MCF 10A (cell line): ENCODE data around the gene CTTNBP2NL. TPM values are rescaled to one million over a fixed set of nuclear protein-coding genes. Genes with fewer than 3 reads are reported as not detected.

ENCODE experiments used
- BruUV-seq: library from RNA; stranded (reverse); fragments of 400-500 nt; replicated peaks from 2 replicates; lab custom pipeline; 2021; lab: Mats Ljungman, UMichigan
- CTCF ChIA-PET: fragments of 300-600 bp; sonication (Branson Sonifier 250); formaldehyde crosslinking; extraction: SDS; loops from one replicate; lab custom pipeline; 2021; ENCODE audit warnings: antibody characterized with exemption, inconsistent platforms; lab: Yijun Ruan, JAX
- POLR2A ChIA-PET: fragments of 300-600, 350-650 bp; sonication (Branson Sonifier 250); formaldehyde crosslinking; extraction: SDS; loops from one replicate; lab custom pipeline; 2020; ENCODE audit warnings: antibody characterized with exemption, inconsistent platforms; lab: Yijun Ruan, JAX
- DNase-seq: peaks from one replicate; pipeline ENCODE4 v3.0.0-alpha.2; 2018; ENCODE audit not compliant: unreplicated experiment
- H3K27ac Mint-ChIP-seq: one replicate; pipeline ENCODE4 v1.8.0; 2022; ENCODE audit warnings: mild to moderate bottlenecking, low read depth, mixed read lengths; ENCODE audit not compliant: unreplicated experiment
- H3K27me3 Mint-ChIP-seq: one replicate; pipeline ENCODE4 v1.8.0; 2022; ENCODE audit warnings: mixed read lengths; ENCODE audit not compliant: insufficient read depth, unreplicated experiment
- H3K36me3 Mint-ChIP-seq: one replicate; pipeline ENCODE4 v1.8.0; 2022; ENCODE audit warnings: mild to moderate bottlenecking, moderate library complexity, mixed read lengths; ENCODE audit not compliant: insufficient read depth, unreplicated experiment
- H3K4me1 Mint-ChIP-seq: one replicate; pipeline ENCODE4 v1.8.0; 2022; ENCODE audit warnings: mixed read lengths; ENCODE audit not compliant: insufficient read depth, unreplicated experiment
- H3K4me3 Mint-ChIP-seq: one replicate; pipeline ENCODE4 v1.8.0; 2022; ENCODE audit warnings: mild to moderate bottlenecking, moderate library complexity, mixed read lengths; ENCODE audit not compliant: unreplicated experiment
- H3K9me3 Mint-ChIP-seq: one replicate; pipeline ENCODE4 v1.8.0; 2022; ENCODE audit warnings: mixed read lengths; ENCODE audit not compliant: unreplicated experiment
- CTCF ChIP-seq: fragments of 200-600 bp; IDR thresholded peaks from one replicate; pipeline ENCODE4 v1.8.0; 2022; ENCODE audit warnings: antibody characterized with exemption, mild to moderate bottlenecking; ENCODE audit not compliant: unreplicated experiment
- intact Hi-C: fragments of 100-400 bp; cut with micrococcal nuclease; formaldehyde crosslinking; loops from 2 replicates; pipeline ENCODE4 v1.14.1; 2022
- microRNA-seq: library from miRNA; unstranded; fragments of <30 nt; microRNA quantifications from one replicate; pipeline ENCODE4 v1.2.0, GENCODE V29; 2022
- total RNA-seq: library from RNA; stranded (reverse); gene quantifications from 2 replicates; pipeline ENCODE4 v1.2.3, GENCODE V29; 2022

CTTNBP2NL gene
- total RNA-seq, 1 experiment from 2014 or later = 48.8 TPM

GRCh38 chr1:112509005-112509659 is 113.1 kb downstream of the CTTNBP2NL start:
- no peak for DNase-seq
- Mint-ChIP-seq H3K36me3 (no peaks in the 10 kb centered on the region), H3K4me1 (no peaks in the 10 kb centered on the region), H3K27me3 (peaks cover 6% of the 10 kb centered on the region), H3K27ac (no peak overlapping the region), H3K9me3 (no peaks in the 10 kb centered on the region), H3K4me3 (peak overlapping the region; percentile 75)
- BruUV-seq = no TSS peak
- ChIA-PET CTCF (no interaction called here), POLR2A (no interaction called here)
- intact Hi-C loops = no loop called here
- no peak for TF ChIP-seq CTCF

GRCh38 chr1:112509660-112510178 is 113.7 kb downstream of the CTTNBP2NL start:
- H3K36me3 Mint-ChIP-seq = no peaks in the 10 kb centered on the region
- no peaks in the 10 kb centered on the region for H3K4me1 Mint-ChIP-seq
- no peak for TF ChIP-seq CTCF
- H3K27ac Mint-ChIP-seq = no peak overlapping the region
- ChIA-PET CTCF (interaction anchor here (1.3 kb wide), 1 partner anchor 8 kb away, joined by 5 read pairs; no protein-coding TSS in a partner anchor), POLR2A (no interaction called here)
- no peaks in the 10 kb centered on the region for H3K9me3 Mint-ChIP-seq
- DNase-seq = no peak
- BruUV-seq = no TSS peak
- intact Hi-C loops = no loop called here
- peak overlapping the region; percentile 34 for H3K4me3 Mint-ChIP-seq
- H3K27me3 Mint-ChIP-seq = peaks cover under 1% of the 10 kb centered on the region

- no peaks in the 10 kb centered on the region for H3K4me1 Mint-ChIP-seq
- H3K27me3 Mint-ChIP-seq = no peaks in the 10 kb centered on the region
- no TSS peak for BruUV-seq
- CTCF ChIA-PET = interaction anchor here (1.3 kb wide), 1 partner anchor 8 kb away, joined by 5 read pairs; no protein-coding TSS in a partner anchor
- intact Hi-C loops = no loop called here
- POLR2A ChIA-PET = no interaction called here
- H3K27ac Mint-ChIP-seq = no peak overlapping the region
- no peaks in the 10 kb centered on the region for H3K9me3 Mint-ChIP-seq
- no peak for DNase-seq
- H3K36me3 Mint-ChIP-seq = no peaks in the 10 kb centered on the region
- peak overlapping the region; percentile 34 for H3K4me3 Mint-ChIP-seq
- TF ChIP-seq CTCF = no peak
These were observed 114.3 kb downstream of the CTTNBP2NL start for GRCh38 chr1:112510340-112510739.

Small RNA genes lying within 50 kb of the gene (microRNA-seq; reads per million reads assigned to microRNA genes)
- not detected for gene MIR4256

Other genes starting within 250 kb of the CTTNBP2NL start
- gene WNT2B, start 112.8 kb downstream of the CTTNBP2NL start, total RNA-seq = 0.75 and 1.7 TPM in 2 replicates
- gene ST7L, start 222.9 kb downstream of the CTTNBP2NL start, total RNA-seq = 25.5 and 29.1 TPM in 2 replicates
- 150 and 174 TPM in 2 replicates for gene CAPZA1, start 223.6 kb downstream of the CTTNBP2NL start, total RNA-seq